ENCODE data around the gene GALNT3. TPM values are rescaled to one million over a fixed set of nuclear protein-coding genes. Genes with fewer than 3 reads are reported as not detected.

The GALNT3 gene
- total and polyA plus RNA-seq, 2 of the 13 experiments (the other 11 are each of a cell fraction or from before 2014, with no cell fraction given), result 0.29 to 0.30 TPM

GRCh38 chr2:165796129-165796528 is 2.1 kb upstream of the GALNT3 start:
- BruUV-seq (replicated peaks), result no TSS peak
- no peak overlapping the region for H2AFZ ChIP-seq (ENCODE audit: low read length)
- no peaks in the 10 kb centered on the region for H3K9me3 ChIP-seq (ENCODE audit: low read length)
- no peak overlapping the region for H3K9ac ChIP-seq (ENCODE audit: insufficient read depth, low read depth, low read length)
- H3K4me2 ChIP-seq (ENCODE audit: low read depth, low read length), result no peak overlapping the region
- FAIRE-seq, result no peak
- DNase-seq (ENCODE audit: low spot score), result no peak
- POLR2A ChIA-PET, result no interaction called here
- CTCF ChIA-PET (ENCODE audit: low intra/inter-chr PET ratio, low total read pairs), result no interaction called here
- H3K4me1 ChIP-seq (ENCODE audit: insufficient read depth, low read length), result 0 out of 2 replicates have a peak, but pooled peaks cover 12% of the 10 kb centered on the region
- no peaks in the 10 kb centered on the region for H3K79me2 ChIP-seq (ENCODE audit: insufficient read depth, low read length)
- intact Hi-C loops (cut with micrococcal nuclease; ENCODE audit: unreplicated experiment) (no loop called here), in situ Hi-C loops (cut with HindIII; ENCODE audit: extremely low pct_ligation_motif_present, low pct_unique_long_range_greater_than_20kb) (no loop called here)
- H3K36me3 ChIP-seq (replicated peaks in 1 of 2; ENCODE audit: control insufficient read depth in 1 of 2, insufficient read depth in 2 of 2, low read length in 2 of 2), result no peaks in the 10 kb centered on the region
- ATAC-seq, result no peak
- no peak overlapping the region for H3K4me3 ChIP-seq (replicated peaks in 1 of 3; ENCODE audit: insufficient read depth in 1 of 3, low read depth in 2 of 3, low read length in 3 of 3)
- no peaks in the 10 kb centered on the region for H4K20me1 ChIP-seq (ENCODE audit: insufficient read depth, low read length)
- WGBS (ENCODE audit: low lambda C conversion rate), result 0% methylated on average over 1 of the region's 1 CpG
- no peak overlapping the region for H3K27ac ChIP-seq (ENCODE audit: extremely low read length, insufficient read depth, low read length)
- TF ChIP-seq FOXO1 (CRISPR knock-in tag; IDR thresholded peaks at IDR 0.05) (no peak), ZNF773 (CRISPR knock-in tag; IDR thresholded peaks at IDR 0.05; ENCODE audit: borderline replicate concordance) (no peak)
- peaks cover 14 to 38% of the 10 kb centered on the region in 2 experiments; a peak in 4 of 5 replicates for H3K27me3 ChIP-seq (ENCODE audit: control insufficient read depth in 1 of 2, insufficient read depth in 2 of 2, low read length in 2 of 2)

DNA sequence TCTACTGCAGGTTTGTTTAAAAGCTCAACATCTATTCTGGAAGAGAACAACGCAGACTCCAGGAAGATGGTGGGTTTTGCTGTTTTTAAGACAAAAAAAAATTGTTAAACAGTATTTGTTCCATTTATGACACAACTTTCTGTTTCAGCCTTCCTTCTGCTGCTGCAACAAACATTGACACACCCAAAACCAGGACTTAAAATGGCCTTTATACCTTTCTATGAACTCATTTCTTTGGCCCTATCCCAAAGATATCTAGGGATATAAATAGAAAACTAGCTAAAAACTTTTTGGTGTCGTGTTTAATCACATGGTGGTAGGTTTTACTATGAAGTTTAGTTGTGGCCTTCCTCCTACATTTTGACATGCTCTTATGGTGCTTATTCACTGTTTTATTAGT is 964 bp upstream of the GALNT3 start:
- CTCF ChIA-PET (ENCODE audit: low intra/inter-chr PET ratio, low total read pairs), result no interaction called here
- no peak overlapping the region for H2AFZ ChIP-seq (ENCODE audit: low read length)
- in situ Hi-C loops (cut with HindIII; ENCODE audit: extremely low pct_ligation_motif_present, low pct_unique_long_range_greater_than_20kb), result no loop called here

More for the DNA sequence above, 964 bp upstream of the GALNT3 start:
- Histone ChIP-seq H3K9ac (ENCODE audit: insufficient read depth, low read depth, low read length) (no peak overlapping the region), H3K4me3 (replicated peaks in 1 of 3; ENCODE audit: insufficient read depth in 1 of 3, low read depth in 2 of 3, low read length in 3 of 3) (no peak overlapping the region), H3K27me3 (ENCODE audit: control insufficient read depth in 1 of 2, insufficient read depth in 2 of 2, low read length in 2 of 2) (peaks cover 14 to 38% of the 10 kb centered on the region in 2 experiments; a peak in 4 of 5 replicates), H4K20me1 (ENCODE audit: insufficient read depth, low read length) (no peaks in the 10 kb centered on the region), H3K9me3 (ENCODE audit: low read length) (no peaks in the 10 kb centered on the region), H3K27ac (ENCODE audit: extremely low read length, insufficient read depth, low read length) (no peak overlapping the region), H3K4me1 (ENCODE audit: insufficient read depth, low read length) (0 out of 2 replicates have a peak, but pooled peaks cover 12% of the 10 kb centered on the region), H3K36me3 (replicated peaks in 1 of 2; ENCODE audit: control insufficient read depth in 1 of 2, insufficient read depth in 2 of 2, low read length in 2 of 2) (no peaks in the 10 kb centered on the region), H3K79me2 (ENCODE audit: insufficient read depth, low read length) (no peaks in the 10 kb centered on the region), H3K4me2 (ENCODE audit: low read depth, low read length) (no peak overlapping the region)
- BruUV-seq (replicated peaks), result no TSS peak
- FAIRE-seq (no peak), DNase-seq (ENCODE audit: low spot score) (no peak), ATAC-seq (no peak)
- POLR2A ChIA-PET, result no interaction called here
- 50% methylated on average over 2 of the region's 2 CpGs for WGBS (ENCODE audit: low lambda C conversion rate)
- intact Hi-C loops (cut with micrococcal nuclease; ENCODE audit: unreplicated experiment), result no loop called here
- TF ChIP-seq ZBTB38 (CRISPR knock-in tag; IDR thresholded peaks at IDR 0.05) (no peak), ZSCAN9 (CRISPR knock-in tag; IDR thresholded peaks at IDR 0.05; ENCODE audit: borderline replicate concordance) (no peak), FOXA3 (CRISPR knock-in tag; IDR thresholded peaks at IDR 0.05) (no peak), ZSCAN25 (CRISPR knock-in tag; IDR thresholded peaks at IDR 0.05) (no peak), HDAC1 (CRISPR knock-in tag; IDR thresholded peaks at IDR 0.05) (no peak), PAX8 (CRISPR knock-in tag; IDR thresholded peaks at IDR 0.05; ENCODE audit: borderline replicate concordance) (no peak), ZNF775 (CRISPR knock-in tag; IDR thresholded peaks at IDR 0.05; ENCODE audit: borderline replicate concordance) (no peak), ZNF850 (CRISPR knock-in tag; conservative IDR thresholded peaks at IDR 0.05) (no peak), PHB2 (IDR thresholded peaks at IDR 0.05; ENCODE audit: partially characterized antibody) (no peak), ZFP82 (CRISPR knock-in tag; IDR thresholded peaks at IDR 0.05; ENCODE audit: borderline replicate concordance) (no peak), ZMYM3 (CRISPR knock-in tag; IDR thresholded peaks at IDR 0.05) (no peak)
- TF ChIP-seq, protein P1, sequence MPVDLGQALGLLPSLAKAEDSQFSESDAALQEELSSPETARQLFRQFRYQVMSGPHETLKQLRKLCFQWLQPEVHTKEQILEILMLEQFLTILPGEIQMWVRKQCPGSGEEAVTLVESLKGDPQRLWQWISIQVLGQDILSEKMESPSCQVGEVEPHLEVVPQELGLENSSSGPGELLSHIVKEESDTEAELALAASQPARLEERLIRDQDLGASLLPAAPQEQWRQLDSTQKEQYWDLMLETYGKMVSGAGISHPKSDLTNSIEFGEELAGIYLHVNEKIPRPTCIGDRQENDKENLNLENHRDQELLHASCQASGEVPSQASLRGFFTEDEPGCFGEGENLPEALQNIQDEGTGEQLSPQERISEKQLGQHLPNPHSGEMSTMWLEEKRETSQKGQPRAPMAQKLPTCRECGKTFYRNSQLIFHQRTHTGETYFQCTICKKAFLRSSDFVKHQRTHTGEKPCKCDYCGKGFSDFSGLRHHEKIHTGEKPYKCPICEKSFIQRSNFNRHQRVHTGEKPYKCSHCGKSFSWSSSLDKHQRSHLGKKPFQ (CRISPR knock-in tag; IDR thresholded peaks at IDR 0.05; ENCODE audit: insufficient replicate concordance), result no peak
- TF ChIP-seq, protein P2, sequence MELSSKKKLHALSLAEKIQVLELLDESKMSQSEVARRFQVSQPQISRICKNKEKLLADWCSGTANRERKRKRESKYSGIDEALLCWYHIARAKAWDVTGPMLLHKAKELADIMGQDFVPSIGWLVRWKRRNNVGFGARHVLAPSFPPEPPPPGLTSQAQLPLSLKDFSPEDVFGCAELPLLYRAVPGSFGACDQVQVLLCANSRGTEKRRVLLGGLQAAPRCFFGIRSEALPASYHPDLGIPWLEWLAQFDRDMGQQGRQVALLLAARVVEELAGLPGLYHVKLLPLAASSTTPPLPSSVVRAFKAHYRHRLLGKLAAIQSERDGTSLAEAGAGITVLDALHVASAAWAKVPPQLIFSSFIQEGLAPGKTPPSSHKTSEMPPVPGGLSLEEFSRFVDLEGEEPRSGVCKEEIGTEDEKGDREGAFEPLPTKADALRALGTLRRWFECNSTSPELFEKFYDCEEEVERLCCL (CRISPR knock-in tag; IDR thresholded peaks at IDR 0.05; ENCODE audit: borderline replicate concordance), result no peak
- TF ChIP-seq, protein P3, sequence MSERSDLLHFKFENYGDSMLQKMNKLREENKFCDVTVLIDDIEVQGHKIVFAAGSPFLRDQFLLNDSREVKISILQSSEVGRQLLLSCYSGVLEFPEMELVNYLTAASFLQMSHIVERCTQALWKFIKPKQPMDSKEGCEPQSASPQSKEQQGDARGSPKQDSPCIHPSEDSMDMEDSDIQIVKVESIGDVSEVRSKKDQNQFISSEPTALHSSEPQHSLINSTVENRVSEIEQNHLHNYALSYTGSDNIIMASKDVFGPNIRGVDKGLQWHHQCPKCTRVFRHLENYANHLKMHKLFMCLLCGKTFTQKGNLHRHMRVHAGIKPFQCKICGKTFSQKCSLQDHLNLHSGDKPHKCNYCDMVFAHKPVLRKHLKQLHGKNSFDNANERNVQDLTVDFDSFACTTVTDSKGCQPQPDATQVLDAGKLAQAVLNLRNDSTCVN (CRISPR knock-in tag; IDR thresholded peaks at IDR 0.05; ENCODE audit: borderline replicate concordance), result no peak

All from HepG2 (cell line).